ENCODE data around the gene OLFML1.

DNA sequence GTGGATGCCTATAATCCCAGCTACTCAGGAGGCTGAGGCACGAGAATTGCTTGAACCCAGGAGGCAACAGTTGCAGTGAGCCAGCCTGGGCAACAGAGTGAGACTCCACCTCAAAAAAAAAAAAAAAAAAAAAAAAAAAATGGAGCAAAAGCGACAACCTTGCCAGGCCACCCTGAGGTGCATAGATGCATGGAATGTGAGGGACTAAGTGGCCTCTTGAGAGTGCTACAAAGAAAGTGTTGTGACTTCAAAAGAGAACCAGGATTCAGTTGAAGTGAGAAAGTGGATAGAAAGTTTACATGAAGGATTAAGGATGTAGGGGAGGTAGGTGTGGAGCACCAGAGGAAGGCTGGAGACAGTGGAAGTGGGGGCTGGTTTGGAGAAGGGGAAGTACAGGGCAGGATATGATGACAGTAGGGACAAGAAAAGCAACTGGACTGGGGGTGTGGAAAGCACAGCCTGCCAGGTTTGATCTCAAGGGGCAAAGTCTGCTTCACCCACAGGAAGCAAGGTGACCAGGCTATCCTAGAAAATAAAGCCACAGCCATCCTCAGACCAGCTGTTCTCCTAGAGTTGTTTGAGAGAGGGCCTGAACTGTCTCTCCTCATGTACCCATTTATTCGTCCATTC is 36.0 kb upstream of the OLFML1 start:
- TF ChIP-seq, protein P1, sequence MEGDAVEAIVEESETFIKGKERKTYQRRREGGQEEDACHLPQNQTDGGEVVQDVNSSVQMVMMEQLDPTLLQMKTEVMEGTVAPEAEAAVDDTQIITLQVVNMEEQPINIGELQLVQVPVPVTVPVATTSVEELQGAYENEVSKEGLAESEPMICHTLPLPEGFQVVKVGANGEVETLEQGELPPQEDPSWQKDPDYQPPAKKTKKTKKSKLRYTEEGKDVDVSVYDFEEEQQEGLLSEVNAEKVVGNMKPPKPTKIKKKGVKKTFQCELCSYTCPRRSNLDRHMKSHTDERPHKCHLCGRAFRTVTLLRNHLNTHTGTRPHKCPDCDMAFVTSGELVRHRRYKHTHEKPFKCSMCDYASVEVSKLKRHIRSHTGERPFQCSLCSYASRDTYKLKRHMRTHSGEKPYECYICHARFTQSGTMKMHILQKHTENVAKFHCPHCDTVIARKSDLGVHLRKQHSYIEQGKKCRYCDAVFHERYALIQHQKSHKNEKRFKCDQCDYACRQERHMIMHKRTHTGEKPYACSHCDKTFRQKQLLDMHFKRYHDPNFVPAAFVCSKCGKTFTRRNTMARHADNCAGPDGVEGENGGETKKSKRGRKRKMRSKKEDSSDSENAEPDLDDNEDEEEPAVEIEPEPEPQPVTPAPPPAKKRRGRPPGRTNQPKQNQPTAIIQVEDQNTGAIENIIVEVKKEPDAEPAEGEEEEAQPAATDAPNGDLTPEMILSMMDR (conservative IDR thresholded peaks at IDR 0.05; ENCODE audit: low read depth, low read length): no peak
- TF ChIP-seq EZH2 (IDR thresholded peaks at IDR 0.05; ENCODE audit: low read length, unreplicated experiment): no peak
